Parathyroid adenoma (tissue), 2 donors: Measurements from ENCODE around the gene NAPB.

ENCODE experiments used
- H2AFZ ChIP-seq: fragments of 300-600 bp; sonication (generic); one replicate; pipeline ENCODE4 v1.7.0; 2017; ENCODE audit warnings: antibody characterized with exemption, mild to moderate bottlenecking
- H3K27ac ChIP-seq: fragments of 300-600 bp; sonication (generic); one replicate; pipeline ENCODE4 v1.7.0; 2017
- H3K27me3 ChIP-seq: fragments of 300-600 bp; sonication (generic); one replicate; pipeline ENCODE4 v1.7.0; 2017; ENCODE audit warnings: low read length; ENCODE audit not compliant: control insufficient read depth, insufficient read depth
- H3K36me3 ChIP-seq: fragments of 300-600 bp; sonication (generic); one replicate; pipeline ENCODE4 v1.7.0; 2017; ENCODE audit warnings: low read length; ENCODE audit not compliant: control insufficient read depth, insufficient read depth
- H3K4me1 ChIP-seq: fragments of 300-600 bp; sonication (generic); one replicate; pipeline ENCODE4 v1.7.0; 2017; ENCODE audit warnings: control low read depth
- H3K4me2 ChIP-seq: fragments of 300-600 bp; sonication (generic); one replicate; pipeline ENCODE4 v1.7.0; 2017; ENCODE audit warnings: low read length
- H3K4me3 ChIP-seq: fragments of 300-600 bp; sonication (generic); one replicate; pipeline ENCODE4 v1.7.0; 2017; ENCODE audit warnings: low read depth, low read length
- H3K79me2 ChIP-seq: fragments of 300-600 bp; sonication (generic); one replicate; pipeline ENCODE4 v1.7.0; 2017; ENCODE audit warnings: control low read depth
- H3K9ac ChIP-seq: fragments of 300-600 bp; sonication (generic); one replicate; pipeline ENCODE4 v1.7.0; 2017; ENCODE audit warnings: mild to moderate bottlenecking
- H3K9me3 ChIP-seq: fragments of 300-600 bp; sonication (generic); one replicate; pipeline ENCODE4 v1.7.0; 2017; ENCODE audit warnings: low read length; ENCODE audit not compliant: control insufficient read depth
- CTCF ChIP-seq: fragments of 300-600 bp; sonication (generic); IDR thresholded peaks from one replicate; pipeline ENCODE4 v1.7.0; 2017; ENCODE audit warnings: antibody characterized with exemption, mild to moderate bottlenecking
- donor health status: primary hyperparathyroidism.

The NAPB gene

GRCh38 chr20:23419657-23419994, 1.7 kb downstream of the NAPB start:
- H3K4me3 ChIP-seq, result peak overlapping the region; percentile 83
- no peaks in the 10 kb centered on the region for H3K9me3 ChIP-seq
- H3K9ac ChIP-seq, result no peak overlapping the region
- H3K27ac ChIP-seq, result peak overlapping the region; percentile 87
- H3K36me3 ChIP-seq, result no peaks in the 10 kb centered on the region
- TF ChIP-seq CTCF, result no peak
- H3K27me3 ChIP-seq, result no peaks in the 10 kb centered on the region
- peaks cover 3% of the 10 kb centered on the region for H3K4me1 ChIP-seq
- H2AFZ ChIP-seq, result no peak overlapping the region
- H3K79me2 ChIP-seq, result peaks cover 23% of the 10 kb centered on the region
- peak overlapping the region; percentile 77 for H3K4me2 ChIP-seq

GRCh38 chr20:23417861-23418260, 3.4 kb downstream of the NAPB start:
- H3K4me1 ChIP-seq, result peaks cover 3% of the 10 kb centered on the region
- no peaks in the 10 kb centered on the region for H3K9me3 ChIP-seq
- H3K4me2 ChIP-seq, result no peak overlapping the region
- H3K27me3 ChIP-seq, result no peaks in the 10 kb centered on the region
- no peaks in the 10 kb centered on the region for H3K36me3 ChIP-seq
- H3K4me3 ChIP-seq, result no peak overlapping the region
- H3K9ac ChIP-seq, result no peak overlapping the region
- H3K79me2 ChIP-seq, result peaks cover 23% of the 10 kb centered on the region
- no peak overlapping the region for H3K27ac ChIP-seq
- no peak overlapping the region for H2AFZ ChIP-seq
- no peak for TF ChIP-seq CTCF

- H3K9me3 ChIP-seq, result no peaks in the 10 kb centered on the region
- peaks cover 35% of the 10 kb centered on the region for H3K79me2 ChIP-seq
- H3K4me3 ChIP-seq, result no peak overlapping the region
- no peak overlapping the region for H3K4me2 ChIP-seq
- no peak overlapping the region for H2AFZ ChIP-seq
- H3K27ac ChIP-seq, result no peak overlapping the region
- peaks cover 2% of the 10 kb centered on the region for H3K4me1 ChIP-seq
- no peaks in the 10 kb centered on the region for H3K27me3 ChIP-seq
- H3K36me3 ChIP-seq, result no peaks in the 10 kb centered on the region
- no peak for TF ChIP-seq CTCF
- H3K9ac ChIP-seq, result no peak overlapping the region
Observed at GRCh38 chr20:23415959-23416583, 5.2 kb downstream of the NAPB start.

- Histone ChIP-seq H3K36me3 (no peaks in the 10 kb centered on the region), H3K79me2 (peaks cover 35% of the 10 kb centered on the region), H3K4me3 (no peak overlapping the region), H3K27me3 (no peaks in the 10 kb centered on the region), H2AFZ (no peak overlapping the region), H3K9ac (no peak overlapping the region), H3K4me1 (peaks cover 2% of the 10 kb centered on the region), H3K27ac (no peak overlapping the region), H3K4me2 (no peak overlapping the region), H3K9me3 (no peaks in the 10 kb centered on the region)
- no peak for TF ChIP-seq CTCF
Observed at GRCh38 chr20:23415555-23415954, 5.7 kb downstream of the NAPB start.

GRCh38 chr20:23414526-23415188, 6.6 kb downstream of the NAPB start:
- H3K4me1 ChIP-seq, result peaks cover 2% of the 10 kb centered on the region
- H3K79me2 ChIP-seq, result peaks cover 43% of the 10 kb centered on the region
- TF ChIP-seq CTCF, result no peak
- no peak overlapping the region for H3K27ac ChIP-seq
- no peaks in the 10 kb centered on the region for H3K27me3 ChIP-seq
- H3K4me3 ChIP-seq, result no peak overlapping the region
- no peak overlapping the region for H3K4me2 ChIP-seq
- H3K9ac ChIP-seq, result no peak overlapping the region
- H2AFZ ChIP-seq, result no peak overlapping the region
- no peaks in the 10 kb centered on the region for H3K36me3 ChIP-seq
- H3K9me3 ChIP-seq, result no peaks in the 10 kb centered on the region
